CD4-positive, alpha-beta memory T cell (primary cell): Measurements from ENCODE around the gene NUDT16L1. TPM values are rescaled to one million over a fixed set of nuclear protein-coding genes. Genes with fewer than 3 reads are reported as not detected.

Source experiments
- CTCF ChIA-PET: fragments of 350-600 bp; sonication (Branson Sonifier 250); formaldehyde crosslinking; loops from one replicate; lab custom pipeline; 2021; ENCODE audit warnings: inconsistent platforms; ENCODE audit not compliant: partially characterized antibody; lab: Charles Lee
- POLR2A ChIA-PET: fragments of 350-600 bp; sonication (Branson Sonifier 250); formaldehyde crosslinking; loops from one replicate; lab custom pipeline; 2021; ENCODE audit not compliant: partially characterized antibody; lab: Charles Lee
- DNase-seq, 5 donors: peaks; one replicate each; pipeline versions ENCODE4 v3.0.0 to v3.0.0-alpha.2; 2020 to 2022; ENCODE audit warnings: mixed read lengths in 1 of 5
- H3K27ac ChIP-seq: one replicate; pipeline ENCODE4 v1.7.0; 2013; ENCODE audit warnings: low read depth, low read length
- H3K27me3 ChIP-seq: 2 replicates; pipeline ENCODE4 v1.7.0; 2013; ENCODE audit warnings: mild to moderate bottlenecking, low read length, moderate library complexity; ENCODE audit not compliant: insufficient read depth
- H3K36me3 ChIP-seq: 2 replicates; pipeline ENCODE4 v1.7.0; 2013; ENCODE audit warnings: mild to moderate bottlenecking, low read length, moderate library complexity; ENCODE audit not compliant: insufficient read depth
- H3K4me1 ChIP-seq: 2 replicates; pipeline ENCODE4 v1.7.0; 2013; ENCODE audit warnings: mild to moderate bottlenecking, low read length, moderate library complexity; ENCODE audit not compliant: insufficient read depth
- H3K4me3 ChIP-seq, 2 donors: one replicate each; pipeline ENCODE4 v1.7.0; 2013; ENCODE audit warnings: low read length in 2 of 2, mild to moderate bottlenecking in 1 of 2
- H3K9me3 ChIP-seq, 2 donors: one replicate each; pipeline ENCODE4 v1.7.0; 2013; ENCODE audit warnings: low read length in 2 of 2, control low read depth in 1 of 2; ENCODE audit not compliant: control insufficient read depth in 1 of 2
- H3K27ac Mint-ChIP-seq, 7 donors: one replicate each; pipeline ENCODE4 v1.8.0; 2020 to 2021; ENCODE audit warnings: mixed read lengths in 7 of 7, mild to moderate bottlenecking in 6 of 7, inconsistent platforms in 3 of 7, moderate library complexity in 3 of 7
- H3K27me3 Mint-ChIP-seq, 2 donors: one replicate each; pipeline ENCODE4 v1.8.0; 2020 to 2021; ENCODE audit warnings: mixed read lengths in 2 of 2
- H3K36me3 Mint-ChIP-seq, 2 donors: one replicate each; pipeline ENCODE4 v1.8.0; 2020 to 2021; ENCODE audit warnings: mixed read lengths in 2 of 2, inconsistent platforms in 1 of 2, mild to moderate bottlenecking in 1 of 2
- H3K4me1 Mint-ChIP-seq, 4 donors: one replicate each; pipeline ENCODE4 v1.8.0; 2020 to 2021; ENCODE audit warnings: mixed read lengths in 4 of 4, mild to moderate bottlenecking in 1 of 4
- H3K4me3 Mint-ChIP-seq, 8 donors: one replicate each; pipeline ENCODE4 v1.8.0; 2020 to 2021; ENCODE audit warnings: mixed read lengths in 8 of 8, mild to moderate bottlenecking in 7 of 8, moderate library complexity in 6 of 8, inconsistent platforms in 3 of 8
- H3K9me3 Mint-ChIP-seq, 8 donors: one replicate each; pipeline ENCODE4 v1.8.0; 2020 to 2021; ENCODE audit warnings: mixed read lengths in 8 of 8, mild to moderate bottlenecking in 5 of 8, inconsistent platforms in 3 of 8, moderate library complexity in 1 of 8
- intact Hi-C: fragments of 100-400 bp; cut with micrococcal nuclease; formaldehyde crosslinking; loops from one replicate; pipeline ENCODE4 v1.15.1; 2023
- polyA plus RNA-seq, 2 donors: library from polyadenylated mRNA; unstranded; fragments of 300-500 nt; fragmentation: Illumina TruSeq; gene quantifications; one replicate each; pipeline ENCODE4 v1.2.3, GENCODE V29; 2021
- total RNA-seq, 2 experiments: library from RNA; stranded (reverse); gene quantifications; one replicate each; pipeline ENCODE4 v1.2.3, GENCODE V29; 2021

The NUDT16L1 gene
- total and polyA plus RNA-seq, 4 experiments from 2014 or later, result 52.4 to 125 (median 66.9) TPM

GRCh38 chr16:4656695-4657686 is 36.4 kb upstream of the NUDT16L1 start:
- no peaks in the 10 kb centered on the region for H3K27me3 ChIP-seq
- H3K36me3 ChIP-seq, result peaks cover 20% of the 10 kb centered on the region
- Mint-ChIP-seq H3K4me1 (peaks cover 5 to 35% (median 15%) of the 10 kb centered on the region in 4 donors), H3K9me3 (no peaks in the 10 kb centered on the region), H3K36me3 (peaks cover 8 to 31% of the 10 kb centered on the region in 2 donors), H3K4me3 (peak overlapping the region in 1 of 8 donors; percentile 26), H3K27ac (peak overlapping the region in 1 of 7 donors; percentile 25), H3K27me3 (no peaks in the 10 kb centered on the region)
- H3K4me3 ChIP-seq, result no peak overlapping the region
- intact Hi-C loops, result no loop called here
- POLR2A ChIA-PET, result no interaction called here
- H3K9me3 ChIP-seq, result no peaks in the 10 kb centered on the region
- no peak overlapping the region for H3K27ac ChIP-seq
- no peak for DNase-seq
- H3K4me1 ChIP-seq, result peaks cover 24% of the 10 kb centered on the region
- CTCF ChIA-PET, result no interaction called here

GRCh38 chr16:4659363-4660353 is 33.7 kb upstream of the NUDT16L1 start:
- H3K4me1 Mint-ChIP-seq, result peaks cover 12 to 54% (median 29%) of the 10 kb centered on the region in 4 donors
- ChIA-PET POLR2A (interaction anchor here (0.5 to 1.8 kb wide), 7 partner anchors 12 to 121 kb away, joined by 3 to 7 read pairs (median 4); partner anchors contain the start of genes ANKS3, CDIP1, DNAAF8 and MGRN1), CTCF (interaction anchor here (1.0 to 3.3 kb wide), 3 partner anchors 9 to 35 kb away, joined by 3 to 9 read pairs (median 7); partner anchors contain the start of gene MGRN1)
- no peaks in the 10 kb centered on the region for H3K27me3 Mint-ChIP-seq
- H3K4me3 Mint-ChIP-seq, result peak overlapping the region in 3 of 8 donors; percentile 20 to 61 (median 46)
- H3K36me3 ChIP-seq, result peaks cover 19% of the 10 kb centered on the region
- H3K9me3 ChIP-seq, result no peaks in the 10 kb centered on the region
- peak overlapping the region; percentile 49 for H3K27ac ChIP-seq
- DNase-seq, result no peak
- no peaks in the 10 kb centered on the region for H3K9me3 Mint-ChIP-seq
- no peak overlapping the region for H3K4me3 ChIP-seq
- H3K4me1 ChIP-seq, result peaks cover 39% of the 10 kb centered on the region
- intact Hi-C loops, result no loop called here
- H3K27me3 ChIP-seq, result no peaks in the 10 kb centered on the region
- peak overlapping the region; percentile 77 to 94 (median 89) for H3K27ac Mint-ChIP-seq
- H3K36me3 Mint-ChIP-seq, result peaks cover 4 to 28% of the 10 kb centered on the region in 2 donors

GRCh38 chr16:4660454-4661007 is 32.8 kb upstream of the NUDT16L1 start:
- Histone ChIP-seq H3K36me3 (peaks cover 13% of the 10 kb centered on the region), H3K4me1 (peaks cover 48% of the 10 kb centered on the region), H3K27me3 (no peaks in the 10 kb centered on the region), H3K27ac (peak overlapping the region; percentile 49), H3K4me3 (no peak overlapping the region), H3K9me3 (no peaks in the 10 kb centered on the region)
- H3K36me3 Mint-ChIP-seq, result peaks cover 4 to 29% of the 10 kb centered on the region in 2 donors
- no peaks in the 10 kb centered on the region for H3K9me3 Mint-ChIP-seq
- peak overlapping the region; percentile 81 to 94 (median 90) for H3K27ac Mint-ChIP-seq
- H3K4me1 Mint-ChIP-seq, result peaks cover 16 to 63% (median 35%) of the 10 kb centered on the region in 4 donors
- CTCF ChIA-PET, result interaction anchor here (1.5 to 3.3 kb wide), 2 partner anchors 10 to 36 kb away, joined by 7 to 9 read pairs; partner anchors contain the start of gene MGRN1
- POLR2A ChIA-PET, result interaction anchor here (1.2 to 1.8 kb wide), 8 partner anchors 11 to 122 kb away, joined by 3 to 10 read pairs (median 4); partner anchors contain the start of genes ANKS3, CDIP1, DNAAF8 and MGRN1
- intact Hi-C loops, result no loop called here
- peak; percentile 42 to 79 (median 63) for DNase-seq
- no peaks in the 10 kb centered on the region for H3K27me3 Mint-ChIP-seq
- peak overlapping the region in 5 of 8 donors; percentile 36 to 69 (median 43) for H3K4me3 Mint-ChIP-seq

GRCh38 chr16:4661661-4662060 is 31.7 kb upstream of the NUDT16L1 start:
- H3K4me1 ChIP-seq, result peaks cover 57% of the 10 kb centered on the region
- Mint-ChIP-seq H3K27me3 (no peaks in the 10 kb centered on the region), H3K9me3 (no peaks in the 10 kb centered on the region), H3K4me3 (no peak overlapping the region), H3K4me1 (peaks cover 18 to 73% (median 35%) of the 10 kb centered on the region in 4 donors), H3K27ac (peak overlapping the region; percentile 73 to 94 (median 87)), H3K36me3 (peaks cover 0 to 26% of the 10 kb centered on the region in 2 donors)
- intact Hi-C loops, result no loop called here
- H3K4me3 ChIP-seq, result no peak overlapping the region
- peak overlapping the region; percentile 49 for H3K27ac ChIP-seq
- H3K9me3 ChIP-seq, result no peaks in the 10 kb centered on the region
- ChIA-PET POLR2A (interaction anchor here (1.2 to 1.8 kb wide), 4 partner anchors 10 to 39 kb away, joined by 3 to 10 read pairs (median 4); partner anchors contain the start of gene NUDT16L1), CTCF (interaction anchor here (3.3 kb wide), 1 partner anchor 37 kb away, joined by 7 read pairs; the partner anchor contains the start of gene MGRN1)
- no peaks in the 10 kb centered on the region for H3K27me3 ChIP-seq
- DNase-seq, result no peak
- peaks cover 6% of the 10 kb centered on the region for H3K36me3 ChIP-seq

GRCh38 chr16:4663465-4663776 is 29.9 kb upstream of the NUDT16L1 start:
- peaks cover 4% of the 10 kb centered on the region for H3K36me3 ChIP-seq
- no peak for DNase-seq
- no peak overlapping the region for H3K4me3 ChIP-seq
- peak overlapping the region; percentile 54 to 98 (median 73) for H3K27ac Mint-ChIP-seq
- ChIA-PET POLR2A (interaction anchor here (1.3 kb wide), 1 partner anchor 12 kb away, joined by 4 read pairs; no protein-coding TSS in a partner anchor), CTCF (no interaction called here)
- H3K9me3 ChIP-seq, result no peaks in the 10 kb centered on the region
- H3K36me3 Mint-ChIP-seq, result peaks cover 0 to 20% of the 10 kb centered on the region in 2 donors
- no peaks in the 10 kb centered on the region for H3K27me3 Mint-ChIP-seq
- H3K4me1 Mint-ChIP-seq, result peaks cover 18 to 81% (median 36%) of the 10 kb centered on the region in 4 donors
- H3K27me3 ChIP-seq, result no peaks in the 10 kb centered on the region
- H3K9me3 Mint-ChIP-seq, result no peaks in the 10 kb centered on the region
- intact Hi-C loops, result no loop called here
- peak overlapping the region; percentile 57 for H3K27ac ChIP-seq
- peak overlapping the region in 4 of 8 donors; percentile 21 to 81 (median 40) for H3K4me3 Mint-ChIP-seq
- peaks cover 57% of the 10 kb centered on the region for H3K4me1 ChIP-seq
